GM19025 (cell line): ENCODE measurements around the gene NANOS3.
"Not testable (repeated sequence)": the region's sequence is repeated elsewhere in the genome, so short reads cannot be mapped to it uniquely, and the experiment has no call there.

Experiments
- ATAC-seq: cut with Tn5 transposase; IDR thresholded peaks from one replicate; pipeline ENCODE4 v1.9.1; 2021; ENCODE audit warnings: mild to moderate bottlenecking, low read depth, moderate library complexity; ENCODE audit not compliant: unreplicated experiment

Gene NANOS3

GRCh38 chr19:13914777-13915176 lies 37.8 kb downstream of the NANOS3 start:
- ATAC-seq = no peak

DNA sequence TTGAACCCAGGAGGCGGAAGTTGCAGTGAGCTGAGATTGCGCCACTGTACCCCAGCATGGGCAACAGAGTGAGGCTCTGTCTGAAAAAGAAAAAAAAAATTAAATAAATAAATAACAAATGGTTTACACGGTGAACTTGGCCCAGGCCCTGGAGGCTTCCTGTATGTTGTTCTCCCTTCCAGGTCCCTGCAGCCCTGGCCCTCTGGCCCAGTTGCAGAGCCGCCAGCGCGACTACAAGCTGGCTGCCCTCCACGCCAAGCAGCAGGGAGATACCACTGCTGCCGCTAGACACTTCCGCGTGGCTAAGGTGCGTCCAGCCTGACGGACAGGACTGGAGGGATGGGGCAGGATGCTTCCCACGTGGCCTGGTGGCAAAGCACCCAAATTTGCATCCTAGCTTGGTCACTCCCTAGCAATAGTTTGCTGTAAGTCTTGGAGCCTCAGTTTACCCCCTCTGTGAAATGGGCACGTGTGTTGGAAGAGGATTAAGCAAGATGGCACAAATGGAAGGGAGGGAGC lies 41.0 kb downstream of the NANOS3 start:
- ATAC-seq = no peak

- ATAC-seq = no peak
These were observed 41.9 kb downstream of the NANOS3 start for GRCh38 chr19:13918726-13919411.

DNA sequence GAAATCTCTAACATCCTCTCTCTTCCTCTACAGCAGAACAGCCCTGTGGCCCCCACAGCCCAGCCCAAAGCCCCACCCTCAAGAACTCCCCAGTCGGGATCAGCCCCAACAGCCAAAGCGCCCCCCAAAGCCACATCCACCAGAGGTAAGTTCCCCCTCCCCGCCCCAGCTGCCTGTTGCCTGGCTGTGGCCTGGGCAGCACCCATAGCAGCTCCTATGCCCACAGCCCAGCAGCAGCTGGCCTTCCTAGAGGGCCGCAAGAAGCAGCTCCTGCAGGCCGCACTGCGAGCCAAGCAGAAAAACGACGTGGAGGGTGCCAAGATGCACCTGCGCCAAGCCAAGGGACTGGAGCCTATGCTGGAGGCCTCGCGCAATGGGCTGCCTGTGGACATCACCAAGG lies 43.6 kb downstream of the NANOS3 start:
- no peak for ATAC-seq

DNA sequence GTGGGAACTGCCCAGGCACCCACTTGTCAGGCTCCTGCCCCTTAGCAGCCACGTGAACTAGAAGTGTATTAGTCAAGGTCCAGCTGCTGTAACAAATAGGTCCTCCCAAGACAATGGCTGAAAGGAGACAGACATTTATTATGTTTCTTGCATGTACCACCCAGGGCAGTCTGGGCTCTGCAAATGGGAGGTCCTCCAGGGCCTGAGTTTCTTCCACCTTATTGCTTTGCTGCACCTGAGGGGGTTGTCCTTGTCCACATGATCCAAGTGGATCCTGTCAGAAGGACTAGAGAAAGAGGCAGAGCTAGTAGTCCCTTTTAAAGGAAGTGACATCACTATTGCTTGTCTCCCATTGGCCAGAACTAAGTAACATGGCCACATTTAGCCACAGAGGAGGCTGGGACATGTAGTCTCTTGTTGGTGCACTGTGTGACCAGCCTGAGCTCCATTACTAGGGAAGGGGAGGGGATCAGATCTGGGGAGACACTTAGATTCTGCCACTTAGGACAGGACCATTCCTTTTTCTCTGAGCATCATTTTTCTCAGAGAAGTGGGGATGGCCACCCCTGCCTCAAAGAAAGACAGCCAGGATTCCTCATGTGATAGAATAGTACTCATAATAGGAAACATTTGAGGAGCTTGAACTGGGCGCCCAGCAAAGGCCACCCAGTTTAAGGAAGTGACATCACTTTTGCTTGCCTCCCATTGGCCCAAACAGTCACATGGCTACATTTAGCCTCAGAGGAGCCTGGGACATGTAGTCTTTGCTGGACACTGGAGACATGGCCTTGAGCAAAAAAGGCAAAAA lies 44.2 kb downstream of the NANOS3 start:
- ATAC-seq = no peak

DNA sequence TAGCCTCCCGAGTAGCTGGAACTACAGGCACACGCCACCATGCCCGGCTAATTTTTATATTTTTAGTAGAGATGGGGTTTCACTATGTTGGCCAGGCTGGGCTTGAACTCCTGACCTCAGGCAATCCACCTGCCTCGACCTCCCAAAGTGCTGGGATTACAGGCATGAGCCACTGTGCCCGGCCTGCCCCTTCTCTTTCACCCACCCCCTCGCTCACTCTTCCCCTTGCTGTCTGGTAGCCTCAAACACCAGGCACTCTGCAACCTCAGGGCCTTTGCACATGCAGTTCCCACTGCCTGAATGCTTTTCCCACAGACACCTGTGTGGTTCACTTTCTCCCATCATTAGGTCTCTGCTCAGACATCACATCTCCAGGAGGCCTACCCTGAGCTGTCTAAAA lies 45.2 kb downstream of the NANOS3 start:
- ATAC-seq = not testable (repeated sequence)

GRCh38 chr19:13923194-13923987 lies 46.5 kb downstream of the NANOS3 start:
- ATAC-seq = no peak

DNA sequence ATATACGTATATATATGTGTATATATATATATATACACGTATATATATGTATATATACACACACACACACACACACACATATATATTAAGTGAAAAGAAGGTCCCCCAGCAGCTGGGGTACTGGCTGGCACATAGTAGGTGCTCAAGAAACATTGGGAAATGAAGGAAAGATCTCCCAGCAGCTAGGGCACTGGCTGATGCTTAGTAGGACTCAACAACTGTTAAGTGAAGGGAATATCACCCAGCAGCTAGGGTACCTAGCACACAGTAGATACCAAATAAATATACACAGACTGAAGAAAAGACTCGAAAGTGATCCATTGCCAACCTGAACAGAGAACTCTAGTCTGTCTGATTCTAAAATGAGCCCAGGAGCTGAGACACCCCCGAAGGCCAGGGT lies 49.1 kb downstream of the NANOS3 start:
- no peak for ATAC-seq

DNA sequence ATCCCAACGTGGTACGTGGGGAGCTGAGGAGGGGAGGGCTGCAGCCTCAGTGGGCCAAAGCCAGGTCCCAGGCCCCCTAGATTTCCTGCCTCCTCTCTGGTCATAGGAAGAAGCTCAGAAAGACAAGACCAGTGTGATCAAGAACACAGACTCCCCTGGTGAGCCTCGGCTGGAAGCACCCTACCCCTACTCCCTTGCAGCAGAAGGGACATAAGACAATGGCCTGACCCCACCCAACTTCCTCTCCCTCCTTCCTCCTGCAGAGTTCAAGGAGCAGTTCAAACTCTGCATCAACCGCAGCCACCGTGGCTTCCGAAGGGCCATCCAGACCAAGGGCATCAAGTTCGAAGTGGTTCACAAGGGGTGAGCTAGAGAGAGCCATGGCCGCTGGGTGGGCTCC lies 49.8 kb downstream of the NANOS3 start:
- no peak for ATAC-seq

- ATAC-seq = no peak
These were observed 52.4 kb downstream of the NANOS3 start for GRCh38 chr19:13929340-13929739.

GRCh38 chr19:13929956-13930355 lies 53.0 kb downstream of the NANOS3 start:
- no peak for ATAC-seq
